ENCODE results near the gene FRMD1.

FRMD1 gene

GRCh38 chr6:168015009-168015408 is 64.0 kb downstream of the FRMD1 start:
- in situ Hi-C loops (cut with HindIII; ENCODE audit: low sequenced_read_pairs): no loop called here

- in situ Hi-C loops (cut with HindIII; ENCODE audit: low sequenced_read_pairs): no loop called here
These were observed 64.6 kb downstream of the FRMD1 start for GRCh38 chr6:168014428-168014827.

- in situ Hi-C loops (cut with HindIII; ENCODE audit: low sequenced_read_pairs): no loop called here
These were observed 65.6 kb downstream of the FRMD1 start for GRCh38 chr6:168013250-168013915.

GRCh38 chr6:168012431-168013249 is 66.4 kb downstream of the FRMD1 start:
- in situ Hi-C loops (cut with HindIII; ENCODE audit: low sequenced_read_pairs): no loop called here

GRCh38 chr6:168011291-168011690 is 67.7 kb downstream of the FRMD1 start:
- in situ Hi-C loops (cut with HindIII; ENCODE audit: low sequenced_read_pairs): no loop called here

GRCh38 chr6:168009331-168009730 is 69.7 kb downstream of the FRMD1 start:
- in situ Hi-C loops (cut with HindIII; ENCODE audit: low sequenced_read_pairs): no loop called here

GRCh38 chr6:168007592-168008338 is 71.2 kb downstream of the FRMD1 start:
- in situ Hi-C loops (cut with HindIII; ENCODE audit: low sequenced_read_pairs): no loop called here

GRCh38 chr6:168005796-168006195 is 73.2 kb downstream of the FRMD1 start:
- in situ Hi-C loops (cut with HindIII; ENCODE audit: low sequenced_read_pairs): no loop called here

GRCh38 chr6:168004945-168005344 is 74.1 kb downstream of the FRMD1 start:
- in situ Hi-C loops (cut with HindIII; ENCODE audit: low sequenced_read_pairs): no loop called here

GRCh38 chr6:168004023-168004422 is 75.0 kb downstream of the FRMD1 start:
- in situ Hi-C loops (cut with HindIII; ENCODE audit: low sequenced_read_pairs): no loop called here

Measured in DLD1 (cell line).